Vagina (tissue), 2 donors: ENCODE data around the gene TRMT11. TPM values are rescaled to one million over a fixed set of nuclear protein-coding genes. Genes with fewer than 3 reads are reported as not detected.
A peak's percentile ranks its signal among the peaks of the same experiment; 100 is the strongest.

Source experiments
- DNase-seq, 2 donors: peaks; one replicate each; pipeline ENCODE4 v3.0.0-alpha.2; 2017; ENCODE audit errors: extremely low spot score in 2 of 2
- H3K27ac ChIP-seq: fragments of 200-600 bp; sonication (generic); one replicate; pipeline ENCODE4 v1.5.1; 2019
- H3K27me3 ChIP-seq: fragments of 200-600 bp; sonication (generic); one replicate; pipeline ENCODE4 v1.5.1; 2019
- H3K36me3 ChIP-seq, 2 donors: fragments of 200-600 bp; sonication (generic); one replicate each; pipeline ENCODE4 v1.5.1; 2017 to 2019
- H3K4me1 ChIP-seq: fragments of 200-600 bp; sonication (generic); one replicate; pipeline ENCODE4 v1.5.1; 2019
- H3K4me3 ChIP-seq, 2 donors: fragments of 200-600 bp; sonication (generic); 1 replicate in 1 of 2; 2 replicates in 1 of 2; pipeline ENCODE4 v1.5.1; 2016 to 2019
- H3K9me3 ChIP-seq: fragments of 200-600 bp; sonication (generic); one replicate; pipeline ENCODE4 v1.5.1; 2019
- CTCF ChIP-seq, 3 experiments: fragments of 450-650 bp in 2 of 3; fragments of 200-600 bp in 1 of 3; sonication (generic) in 1 of 3; IDR thresholded peaks; one replicate each; pipeline ENCODE4 v1.5.1; 2017 to 2019; ENCODE audit warnings: antibody characterized with exemption in 3 of 3, mild to moderate bottlenecking in 2 of 3, moderate library complexity in 2 of 3
- POLR2A ChIP-seq, 2 donors: fragments of 450-650 bp; IDR thresholded peaks; one replicate each; pipeline ENCODE4 v1.6.1; 2017; ENCODE audit warnings: antibody characterized with exemption in 2 of 2, mild to moderate bottlenecking in 2 of 2, moderate library complexity in 2 of 2
- POLR2AphosphoS5 ChIP-seq, 2 donors: sonication (generic); formaldehyde crosslinking; IDR thresholded peaks; one replicate each; pipeline ENCODE4 v1.9.0; 2017; ENCODE audit warnings: antibody characterized with exemption in 2 of 2, mild to moderate bottlenecking in 2 of 2, low read depth in 1 of 2; ENCODE audit not compliant: insufficient read depth in 1 of 2
- intact Hi-C: fragments of 100-400 bp; cut with DNase I; formaldehyde crosslinking; loops from one replicate; pipeline ENCODE4 v1.15.1; 2023
- total RNA-seq: library from RNA; depleted of rRNA; stranded (reverse); fragments of >200 nt; gene quantifications from one replicate; pipeline ENCODE4 v1.2.3, GENCODE V29; 2016

Gene TRMT11
- total RNA-seq, 1 donor from 2014 or later = 28.0 TPM

- no peak overlapping the region for H3K27ac ChIP-seq
- H3K27me3 ChIP-seq = no peaks in the 10 kb centered on the region
- TF ChIP-seq CTCF (IDR thresholded peaks at IDR 0.05) (no peak), POLR2A (IDR thresholded peaks at IDR 0.05) (no peak), POLR2AphosphoS5 (IDR thresholded peaks at IDR 0.05; ENCODE audit: insufficient read depth in 1 of 2, low read depth in 1 of 2) (no peak)
- H3K4me3 ChIP-seq = no peak overlapping the region
- intact Hi-C loops = no loop called here
- H3K9me3 ChIP-seq = no peaks in the 10 kb centered on the region
- no peak for DNase-seq
- H3K36me3 ChIP-seq = no peaks in the 10 kb centered on the region
- peaks cover 25% of the 10 kb centered on the region for H3K4me1 ChIP-seq
Measured at GRCh38 chr6:125989631-125990030, 3.3 kb downstream of the TRMT11 start.

GRCh38 chr6:125991653-125992052 lies 5.3 kb downstream of the TRMT11 start:
- intact Hi-C loops = no loop called here
- Histone ChIP-seq H3K4me3 (no peak overlapping the region), H3K36me3 (no peaks in the 10 kb centered on the region), H3K9me3 (no peaks in the 10 kb centered on the region), H3K27ac (no peak overlapping the region), H3K4me1 (peaks cover 17% of the 10 kb centered on the region), H3K27me3 (no peaks in the 10 kb centered on the region)
- TF ChIP-seq POLR2AphosphoS5 (IDR thresholded peaks at IDR 0.05; ENCODE audit: insufficient read depth in 1 of 2, low read depth in 1 of 2) (no peak), CTCF (IDR thresholded peaks at IDR 0.05) (no peak), POLR2A (IDR thresholded peaks at IDR 0.05) (no peak)
- no peak for DNase-seq

- no peak for TF ChIP-seq CTCF (IDR thresholded peaks at IDR 0.05)
- TF ChIP-seq POLR2AphosphoS5 (IDR thresholded peaks at IDR 0.05; ENCODE audit: insufficient read depth in 1 of 2, low read depth in 1 of 2) = no peak
- TF ChIP-seq POLR2A (IDR thresholded peaks at IDR 0.05) = no peak
- Histone ChIP-seq H3K36me3 (peaks cover 0 to 12% of the 10 kb centered on the region in 2 donors), H3K27ac (no peak overlapping the region), H3K4me3 (no peak overlapping the region), H3K9me3 (no peaks in the 10 kb centered on the region), H3K4me1 (peaks cover 7% of the 10 kb centered on the region), H3K27me3 (no peaks in the 10 kb centered on the region)
- intact Hi-C loops = no loop called here
- DNase-seq = no peak
Measured at GRCh38 chr6:125994670-125995488, 8.5 kb downstream of the TRMT11 start.

GRCh38 chr6:125995972-125996580 lies 9.7 kb downstream of the TRMT11 start:
- no peaks in the 10 kb centered on the region for H3K27me3 ChIP-seq
- no peak for DNase-seq
- intact Hi-C loops = no loop called here
- TF ChIP-seq POLR2AphosphoS5 (IDR thresholded peaks at IDR 0.05; ENCODE audit: insufficient read depth in 1 of 2, low read depth in 1 of 2) (peak in 1 of 2 donors; percentile 12), POLR2A (IDR thresholded peaks at IDR 0.05) (no peak), CTCF (IDR thresholded peaks at IDR 0.05) (peak; percentile 77 to 88 (median 83))
- H3K36me3 ChIP-seq = peaks cover 0 to 18% of the 10 kb centered on the region in 2 donors
- H3K4me1 ChIP-seq = peaks cover 7% of the 10 kb centered on the region
- H3K4me3 ChIP-seq = no peak overlapping the region
- no peaks in the 10 kb centered on the region for H3K9me3 ChIP-seq
- no peak overlapping the region for H3K27ac ChIP-seq
